GM15510 (cell line): ENCODE results near the gene LNX1.

ENCODE experiments used
- POLR2A ChIP-seq: IDR thresholded peaks from 3 replicates; pipeline ENCODE4 v1.6.1; 2011; ENCODE audit warnings: borderline replicate concordance; ENCODE audit not compliant: insufficient read length; ENCODE audit errors: extremely low read depth

Gene LNX1

GRCh38 chr4:53608649-53609048 lies 17.4 kb upstream of the LNX1 start:
- TF ChIP-seq POLR2A, result no peak

DNA sequence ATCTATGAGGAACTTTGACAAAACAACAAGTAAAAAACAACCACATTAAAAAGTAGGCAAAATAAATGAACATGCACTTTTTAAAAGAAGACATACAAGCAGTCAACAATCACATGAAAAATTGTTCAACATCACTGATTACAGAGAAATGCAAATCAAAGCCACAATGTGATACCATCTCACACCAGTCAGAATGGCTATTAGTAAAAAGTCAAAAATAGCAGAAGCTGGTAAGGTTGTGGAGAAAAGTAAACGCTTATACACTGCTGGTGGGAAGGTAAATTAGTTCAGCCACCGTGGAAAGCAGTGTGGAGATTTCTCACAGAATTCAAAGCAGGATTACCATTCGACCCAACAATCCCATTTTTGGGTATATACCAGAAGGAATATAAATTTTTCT lies 17.0 kb upstream of the LNX1 start:
- no peak for TF ChIP-seq POLR2A

DNA sequence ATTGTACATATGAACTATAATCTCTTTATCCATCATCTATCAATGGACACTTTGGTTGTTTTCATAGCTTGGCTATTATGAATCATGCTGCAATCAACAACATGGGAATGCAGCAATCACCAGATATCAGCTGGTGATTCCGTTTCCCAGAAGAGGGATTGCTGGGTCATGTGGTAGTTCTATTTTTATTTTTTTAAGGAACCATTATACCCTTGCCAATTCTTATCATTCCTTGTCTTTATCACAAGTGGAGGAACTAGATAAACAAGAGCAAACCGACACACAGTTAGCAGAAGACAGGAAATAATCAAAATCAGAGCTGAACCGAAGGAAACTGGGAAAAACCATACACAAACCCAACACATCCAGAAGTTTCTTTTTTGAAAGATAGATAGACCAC lies 14.5 kb upstream of the LNX1 start:
- TF ChIP-seq POLR2A, result no peak

- no peak for TF ChIP-seq POLR2A
Observed at GRCh38 chr4:53602390-53602789, 11.1 kb upstream of the LNX1 start.

DNA sequence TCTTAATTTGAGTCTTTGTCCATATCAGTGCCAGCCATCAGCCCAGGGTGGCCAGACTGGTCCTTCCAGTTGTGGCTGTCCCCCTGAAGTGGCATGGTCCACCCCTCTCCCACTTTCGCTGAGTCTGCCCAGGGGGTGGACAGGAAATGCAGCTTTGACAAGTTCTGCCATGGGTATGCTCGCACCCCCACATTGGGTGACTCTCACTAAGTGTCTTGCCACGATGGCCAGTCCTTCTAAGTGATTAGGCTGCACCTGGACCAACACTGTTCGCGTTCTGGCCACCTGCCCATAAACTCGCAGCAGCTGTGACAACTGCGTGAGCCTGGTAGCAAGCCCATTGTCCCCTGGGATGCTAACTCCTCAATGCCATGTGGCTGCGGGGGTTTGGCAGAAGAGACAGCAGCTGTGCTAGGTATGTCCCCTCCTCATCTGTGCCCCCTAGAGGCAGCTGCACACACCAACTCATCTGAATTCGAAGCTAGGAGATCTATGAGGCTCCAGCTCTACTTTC lies 10.0 kb upstream of the LNX1 start:
- TF ChIP-seq POLR2A, result no peak

- TF ChIP-seq POLR2A, result no peak
Observed at GRCh38 chr4:53599632-53600031, 8.3 kb upstream of the LNX1 start.

- TF ChIP-seq POLR2A, result no peak
Observed at GRCh38 chr4:53598901-53599300, 7.6 kb upstream of the LNX1 start.

GRCh38 chr4:53598483-53598882 lies 7.2 kb upstream of the LNX1 start:
- no peak for TF ChIP-seq POLR2A

- TF ChIP-seq POLR2A, result no peak
Observed at GRCh38 chr4:53596901-53597300, 5.6 kb upstream of the LNX1 start.

DNA sequence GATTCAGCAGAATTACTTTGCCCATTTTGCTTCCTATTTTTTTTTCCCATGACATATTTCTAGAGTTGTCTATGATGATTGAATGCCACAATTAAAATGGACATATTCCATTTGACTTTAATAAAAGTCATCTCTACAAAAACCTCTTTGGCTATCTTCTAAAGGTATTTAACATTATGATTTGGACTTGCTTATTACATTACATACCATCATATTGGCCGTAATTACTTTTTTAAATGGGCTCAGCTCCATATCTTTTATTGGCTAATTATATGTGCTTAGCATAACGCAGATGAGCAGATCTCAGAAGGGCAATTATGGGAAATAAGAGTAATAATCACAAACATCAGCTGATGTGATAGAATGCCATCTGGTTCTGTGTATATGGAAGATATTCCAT lies 4.5 kb upstream of the LNX1 start:
- TF ChIP-seq POLR2A, result no peak

GRCh38 chr4:53595204-53595603 lies 3.9 kb upstream of the LNX1 start:
- no peak for TF ChIP-seq POLR2A

- no peak for TF ChIP-seq POLR2A
Observed at GRCh38 chr4:53593765-53594164, 2.5 kb upstream of the LNX1 start.

DNA sequence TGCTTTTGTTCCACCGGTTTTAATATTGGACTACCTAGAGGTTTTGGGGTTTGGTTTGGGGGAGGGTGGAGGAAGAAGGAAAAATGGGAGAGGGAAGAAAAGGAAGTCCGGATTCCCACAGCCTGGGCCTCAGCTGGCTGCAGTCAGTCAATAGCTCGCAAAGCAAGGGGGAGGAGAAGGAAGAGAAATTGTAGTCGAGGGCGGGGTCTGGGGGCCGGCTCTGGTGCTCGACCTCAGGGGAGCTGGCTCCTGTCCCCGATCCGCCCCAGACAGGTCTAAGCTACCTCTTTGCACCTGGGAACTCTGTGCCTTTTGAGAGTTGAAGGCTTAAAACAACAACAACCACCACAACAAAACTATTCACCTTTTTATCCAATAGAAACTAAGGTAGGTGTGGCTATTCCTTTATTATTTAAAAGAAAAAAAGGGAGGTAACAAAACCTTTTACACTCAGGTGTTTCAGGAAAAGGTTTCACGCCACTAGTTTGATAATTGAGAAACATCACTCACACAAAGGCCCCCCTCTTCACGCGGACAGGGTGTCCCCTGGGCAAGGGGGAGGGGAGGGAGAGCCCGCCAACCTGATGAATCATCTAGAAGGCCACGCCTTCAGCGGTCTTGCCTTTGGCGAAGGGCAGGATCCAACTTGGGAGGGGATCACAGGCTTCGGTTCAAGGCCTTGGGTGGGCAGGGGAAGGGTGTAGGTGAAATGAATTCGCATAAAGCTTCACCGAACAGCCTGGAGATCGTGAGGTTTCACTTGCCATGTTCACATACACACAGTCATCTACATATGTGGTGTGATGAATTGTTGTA lies 1.6 kb upstream of the LNX1 start:
- TF ChIP-seq POLR2A, result no peak

GRCh38 chr4:53592122-53592521 lies 836 bp upstream of the LNX1 start:
- no peak for TF ChIP-seq POLR2A

- no peak for TF ChIP-seq POLR2A
Observed at GRCh38 chr4:53590187-53590586, 1.1 kb downstream of the LNX1 start.

DNA sequence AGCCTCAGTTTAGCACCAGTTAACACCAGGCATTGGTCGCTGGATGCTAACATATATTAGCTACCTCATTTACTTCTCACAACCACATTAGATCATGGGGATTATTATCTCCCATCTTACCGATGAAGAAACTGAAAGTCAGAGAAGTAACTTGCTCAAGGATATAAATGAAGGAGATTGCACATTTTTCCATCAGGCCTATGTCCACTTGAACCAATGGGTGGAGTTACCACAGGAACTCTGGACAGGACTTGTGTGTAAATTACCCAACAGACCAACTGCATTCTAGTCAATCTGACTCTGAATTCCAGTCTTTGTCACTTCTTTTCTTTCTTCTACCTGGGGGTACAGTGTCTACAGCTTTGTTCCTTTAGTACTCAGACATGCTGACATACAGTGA lies 1.8 kb downstream of the LNX1 start:
- TF ChIP-seq POLR2A, result no peak

DNA sequence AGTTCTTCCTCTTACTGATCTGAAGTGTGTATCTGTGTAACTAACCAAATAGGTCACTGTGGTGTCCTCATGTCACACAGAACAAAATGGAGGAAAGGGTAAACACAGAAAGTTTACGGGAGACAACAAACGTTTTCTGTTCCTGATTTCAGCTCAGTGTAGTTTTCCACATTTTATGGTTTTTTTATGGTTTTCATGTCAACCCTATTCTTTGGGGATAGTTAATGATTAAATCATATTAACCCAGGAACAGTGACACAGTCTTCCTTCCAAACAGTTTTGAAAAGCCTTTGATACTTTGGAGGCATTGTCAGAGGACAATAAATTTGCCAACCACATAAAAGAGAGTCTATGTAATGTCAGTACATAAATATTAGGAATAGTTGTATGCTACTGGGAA lies 4.2 kb downstream of the LNX1 start:
- no peak for TF ChIP-seq POLR2A

- TF ChIP-seq POLR2A, result no peak
Observed at GRCh38 chr4:53586121-53586816, 5.0 kb downstream of the LNX1 start.
